Measurements from ENCODE around the gene AKR7A3.

The AKR7A3 gene

GRCh38 chr1:19251305-19252196 lies 37.0 kb downstream of the AKR7A3 start, which contains the start of the genes EMC1 and MRTO4:
TSS of gene EMC1 (minus strand) at chr1:19251524. CDS start at chr1:19251509, 15 bp downstream.
TSS of gene MRTO4 (plus strand) at chr1:19251805. CDS start at chr1:19251836, 31 bp downstream.
- DNase-seq: peak; percentile 87

- DNase-seq: no peak
Observed at GRCh38 chr1:19250629-19251304, 37.8 kb downstream of the AKR7A3 start.

GRCh38 chr1:19240673-19241538 lies 47.7 kb downstream of the AKR7A3 start:
- peak; percentile 74 for DNase-seq

- DNase-seq: no peak
Observed at GRCh38 chr1:19239876-19240275, 48.7 kb downstream of the AKR7A3 start.

GRCh38 chr1:19234224-19234623 lies 54.3 kb downstream of the AKR7A3 start:
- DNase-seq: no peak

All from activated CD4-positive, alpha-beta T cell treated with anti-CD3 and anti-CD28 coated beads, Interleukin-2, amount 50 U/mL, for 1 hour (primary cell).